ENCODE data around the gene DHRS7B.
"Not testable (repeated sequence)": the region's sequence is repeated elsewhere in the genome, so short reads cannot be mapped to it uniquely, and the experiment has no call there.

DHRS7B gene

GRCh38 chr17:21126645-21127508, at the start of gene DHRS7B:
TSS of gene DHRS7B (plus strand) at chr17:21126964. CDS start at chr17:21126972, 8 bp downstream.
- DNase-seq (ENCODE audit: low read depth): peak; percentile 81

- DNase-seq (ENCODE audit: low read depth): no peak
Measured at GRCh38 chr17:21077281-21077680, 49.5 kb upstream of the DHRS7B start.

GRCh38 chr17:21078016-21078780, 48.6 kb upstream of the DHRS7B start:
- DNase-seq (ENCODE audit: low read depth): no peak

GRCh38 chr17:21079196-21079595, 47.6 kb upstream of the DHRS7B start:
- no peak for DNase-seq (ENCODE audit: low read depth)

GRCh38 chr17:21082001-21082436, 44.7 kb upstream of the DHRS7B start:
- no peak for DNase-seq (ENCODE audit: low read depth)

- not testable (repeated sequence) for DNase-seq (ENCODE audit: low read depth)
Measured at GRCh38 chr17:21085280-21085679, 41.5 kb upstream of the DHRS7B start.

- no peak for DNase-seq (ENCODE audit: low read depth)
Measured at GRCh38 chr17:21085707-21086106, 41.1 kb upstream of the DHRS7B start.

- DNase-seq (ENCODE audit: low read depth): no peak
Measured at GRCh38 chr17:21089145-21089544, 37.6 kb upstream of the DHRS7B start.

GRCh38 chr17:21089933-21090901, 36.5 kb upstream of the DHRS7B start:
- no peak for DNase-seq (ENCODE audit: low read depth)

GRCh38 chr17:21090902-21091618, 35.7 kb upstream of the DHRS7B start:
- no peak for DNase-seq (ENCODE audit: low read depth)

- no peak for DNase-seq (ENCODE audit: low read depth)
Measured at GRCh38 chr17:21094298-21094704, 32.5 kb upstream of the DHRS7B start.

GRCh38 chr17:21095735-21096134, 31.0 kb upstream of the DHRS7B start:
- DNase-seq (ENCODE audit: low read depth): no peak

- no peak for DNase-seq (ENCODE audit: low read depth)
Measured at GRCh38 chr17:21096874-21097273, 29.9 kb upstream of the DHRS7B start.

- DNase-seq (ENCODE audit: low read depth): peak; percentile 61
Measured at GRCh38 chr17:21098934-21099689, 27.7 kb upstream of the DHRS7B start.

GRCh38 chr17:21100636-21101035, 26.1 kb upstream of the DHRS7B start:
- DNase-seq (ENCODE audit: low read depth): no peak

- DNase-seq (ENCODE audit: low read depth): no peak
Measured at GRCh38 chr17:21104608-21105007, 22.2 kb upstream of the DHRS7B start.

- no peak for DNase-seq (ENCODE audit: low read depth)
Measured at GRCh38 chr17:21105064-21105894, 21.5 kb upstream of the DHRS7B start.

- no peak for DNase-seq (ENCODE audit: low read depth)
Measured at GRCh38 chr17:21106316-21106715, 20.4 kb upstream of the DHRS7B start.

GRCh38 chr17:21107067-21107650, 19.6 kb upstream of the DHRS7B start:
- not testable (repeated sequence) for DNase-seq (ENCODE audit: low read depth)

Measured in fibroblast of gingiva (primary cell).